Measurements from ENCODE around the gene CASZ1.

CASZ1 gene

DNA sequence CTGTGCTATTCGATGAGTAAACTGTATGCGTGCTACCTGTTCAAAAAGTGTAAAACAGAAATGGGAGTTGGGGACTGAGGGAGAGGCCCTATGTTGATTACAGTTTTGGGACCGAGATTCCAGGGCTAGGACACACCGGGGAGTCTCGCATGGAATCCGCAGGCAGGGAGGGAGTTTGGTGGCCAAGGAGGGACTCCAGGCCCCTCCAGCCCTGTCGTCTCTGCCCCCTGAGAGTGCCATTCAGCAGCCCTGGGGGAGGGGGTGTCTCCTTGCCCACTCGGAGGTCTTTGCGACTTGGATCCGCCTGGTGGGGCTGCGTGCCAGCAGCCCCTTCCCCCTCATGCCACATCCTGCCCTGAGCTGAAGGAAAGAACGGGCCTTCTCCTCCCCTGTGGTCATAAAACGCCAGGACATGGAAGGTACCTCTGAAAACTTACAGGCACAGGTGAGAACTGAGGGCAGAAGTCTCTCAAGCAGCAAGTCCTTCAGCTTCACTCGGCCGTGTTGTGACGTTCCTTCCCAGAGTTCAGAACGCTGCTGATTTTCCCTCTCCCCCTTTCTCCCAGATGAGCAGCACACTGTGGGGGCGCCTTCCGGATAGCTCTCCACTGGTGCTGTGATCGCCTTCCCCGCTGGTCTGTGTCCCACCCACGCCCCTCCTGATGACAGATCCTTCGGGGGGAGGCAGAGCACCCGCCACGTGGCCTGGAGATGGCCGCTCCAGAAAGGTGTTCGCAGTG lies 180.3 kb downstream of the CASZ1 start:
- DNase-seq, result no peak

GRCh38 chr1:10615332-10615731 lies 181.1 kb downstream of the CASZ1 start:
- no peak for DNase-seq

DNA sequence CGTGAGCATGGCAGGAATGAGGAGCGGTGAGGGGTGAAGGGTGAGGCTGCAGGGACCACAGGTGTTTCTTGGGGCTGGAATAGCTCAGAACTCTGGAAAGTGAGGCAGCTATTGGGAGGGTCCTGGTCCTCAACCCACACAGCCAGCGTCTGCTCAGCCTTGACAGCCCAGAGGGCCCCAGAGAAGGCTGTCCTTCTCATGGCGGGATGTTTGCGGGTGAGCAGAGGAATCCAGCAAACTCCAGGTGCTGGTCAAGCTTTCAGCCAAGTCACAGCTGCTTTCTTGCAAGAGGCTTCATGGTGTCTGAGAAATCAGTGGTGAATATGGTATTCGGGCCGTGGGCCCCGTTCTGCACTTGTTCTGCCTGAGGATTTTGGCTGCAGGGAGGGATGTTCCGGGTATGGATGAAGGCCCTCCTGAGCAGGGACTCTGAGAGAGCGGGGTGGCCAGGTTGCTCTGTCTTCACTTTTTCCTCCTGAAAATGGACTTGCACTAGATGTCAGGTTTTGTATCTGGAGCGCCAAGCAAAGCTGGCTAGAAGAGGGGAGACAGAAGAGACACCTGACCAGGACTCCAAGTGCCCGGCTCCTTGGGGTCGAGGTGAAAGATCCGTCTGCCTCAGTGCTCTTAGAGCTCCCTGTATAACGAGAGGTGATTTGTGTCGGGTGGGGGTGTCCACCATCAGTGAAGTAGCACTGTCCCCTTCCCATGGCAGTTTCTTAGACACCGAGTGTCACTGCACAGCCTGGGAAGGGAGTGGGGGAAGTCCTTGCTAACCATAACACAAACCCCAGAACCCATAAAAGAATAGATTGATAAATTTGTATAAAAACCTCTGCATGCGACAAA lies 181.8 kb downstream of the CASZ1 start:
- DNase-seq, result no peak

- no peak for DNase-seq
Measured at GRCh38 chr1:10613861-10614260, 182.6 kb downstream of the CASZ1 start.

- DNase-seq, result no peak
Measured at GRCh38 chr1:10613340-10613739, 183.1 kb downstream of the CASZ1 start.

- no peak for DNase-seq
Measured at GRCh38 chr1:10612436-10613160, 183.8 kb downstream of the CASZ1 start.

- DNase-seq, result no peak
Measured at GRCh38 chr1:10610901-10611600, 185.4 kb downstream of the CASZ1 start.

- DNase-seq, result no peak
Measured at GRCh38 chr1:10608690-10609089, 187.8 kb downstream of the CASZ1 start.

GRCh38 chr1:10607228-10607627 lies 189.2 kb downstream of the CASZ1 start:
- no peak for DNase-seq

GRCh38 chr1:10606064-10606463 lies 190.4 kb downstream of the CASZ1 start:
- DNase-seq, result no peak

DNA sequence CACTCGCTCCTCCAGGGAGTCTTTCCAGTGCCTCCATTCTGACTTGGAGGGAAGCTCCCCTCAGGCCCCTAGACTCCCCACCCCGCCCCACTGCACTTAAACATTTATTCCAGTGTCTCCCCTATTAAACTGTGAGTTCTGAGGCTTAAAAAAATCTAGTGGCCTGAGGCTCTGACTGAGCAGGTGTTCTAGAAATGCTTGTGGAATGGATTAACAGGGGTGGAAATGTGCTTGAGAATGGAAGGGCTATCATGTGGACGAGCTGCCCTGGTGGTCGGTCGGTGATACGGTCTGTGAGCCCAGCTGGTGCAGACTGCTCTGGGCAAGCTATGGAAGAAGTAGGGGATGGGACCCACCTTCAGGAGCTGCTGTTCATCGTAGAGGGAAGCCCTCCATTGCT lies 191.5 kb downstream of the CASZ1 start:
- DNase-seq, result no peak

- no peak for DNase-seq
Measured at GRCh38 chr1:10602936-10603335, 193.5 kb downstream of the CASZ1 start.

DNA sequence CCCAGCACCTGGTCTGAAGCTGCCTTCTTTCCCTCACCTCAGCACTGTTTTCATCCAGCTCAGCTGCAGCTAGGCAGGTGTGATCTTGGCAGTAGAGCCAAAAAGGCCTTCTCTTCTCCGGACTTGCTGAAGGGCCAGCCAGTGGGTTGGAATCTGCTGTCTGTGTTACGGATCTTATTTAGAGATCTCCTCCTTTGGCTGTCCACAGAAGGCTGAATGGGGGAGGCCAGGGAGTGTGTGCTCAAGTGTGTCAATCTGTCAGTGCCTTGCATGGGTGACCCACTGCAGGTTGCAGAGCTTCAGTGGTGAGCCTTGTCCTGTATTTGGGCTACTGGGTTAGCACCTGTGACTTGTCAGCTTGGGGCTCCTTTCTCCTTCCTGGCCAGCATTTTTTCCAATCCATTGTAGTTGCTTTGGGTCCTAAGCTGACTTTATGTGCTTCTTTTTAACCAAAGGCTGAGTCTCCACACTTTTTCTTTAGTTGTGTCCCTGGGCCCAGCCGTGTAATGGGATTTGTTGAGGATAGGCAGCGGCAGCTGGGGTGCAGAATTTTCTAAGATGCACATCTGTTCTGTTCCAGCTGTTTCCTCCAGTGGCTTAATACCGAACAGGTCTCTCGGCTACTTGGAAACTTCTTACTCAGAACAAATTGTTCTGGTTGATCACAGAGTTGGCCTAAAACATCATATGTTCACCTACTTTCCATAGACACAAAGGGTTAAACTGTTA lies 194.9 kb downstream of the CASZ1 start:
- no peak for DNase-seq

DNA sequence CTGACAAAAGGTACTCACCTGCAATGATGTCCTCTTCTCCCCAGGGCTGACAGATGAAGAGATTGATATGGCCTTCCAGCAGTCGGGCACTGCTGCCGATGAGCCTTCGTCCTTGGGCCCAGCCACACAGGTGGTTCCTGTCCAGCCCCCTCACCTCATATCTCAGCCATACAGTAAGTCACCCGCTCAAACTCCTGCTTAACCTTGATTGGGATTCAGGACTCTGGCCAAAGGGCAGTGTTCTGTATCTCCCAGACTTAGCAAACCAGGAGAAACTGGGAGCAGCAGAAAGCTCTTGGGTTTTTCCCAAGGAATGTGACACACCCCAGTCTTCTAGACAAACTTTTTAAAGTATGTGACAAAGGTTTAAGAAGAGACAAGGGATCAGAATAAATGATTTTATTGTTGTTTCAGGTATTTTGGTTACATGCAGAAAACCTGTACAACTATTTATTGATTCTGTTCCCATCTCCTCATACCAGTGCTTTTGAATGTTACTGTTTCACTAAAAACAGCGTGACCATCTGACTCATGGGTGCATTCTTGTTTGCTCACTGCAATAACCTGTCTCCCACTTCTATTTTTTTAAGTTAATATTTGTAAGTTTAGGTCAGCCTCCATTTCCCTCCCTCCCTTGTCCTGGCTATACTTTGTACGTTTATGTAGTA lies 197.1 kb downstream of the CASZ1 start:
- DNase-seq, result no peak

GRCh38 chr1:10598389-10598702 lies 198.1 kb downstream of the CASZ1 start:
- DNase-seq, result no peak

DNA sequence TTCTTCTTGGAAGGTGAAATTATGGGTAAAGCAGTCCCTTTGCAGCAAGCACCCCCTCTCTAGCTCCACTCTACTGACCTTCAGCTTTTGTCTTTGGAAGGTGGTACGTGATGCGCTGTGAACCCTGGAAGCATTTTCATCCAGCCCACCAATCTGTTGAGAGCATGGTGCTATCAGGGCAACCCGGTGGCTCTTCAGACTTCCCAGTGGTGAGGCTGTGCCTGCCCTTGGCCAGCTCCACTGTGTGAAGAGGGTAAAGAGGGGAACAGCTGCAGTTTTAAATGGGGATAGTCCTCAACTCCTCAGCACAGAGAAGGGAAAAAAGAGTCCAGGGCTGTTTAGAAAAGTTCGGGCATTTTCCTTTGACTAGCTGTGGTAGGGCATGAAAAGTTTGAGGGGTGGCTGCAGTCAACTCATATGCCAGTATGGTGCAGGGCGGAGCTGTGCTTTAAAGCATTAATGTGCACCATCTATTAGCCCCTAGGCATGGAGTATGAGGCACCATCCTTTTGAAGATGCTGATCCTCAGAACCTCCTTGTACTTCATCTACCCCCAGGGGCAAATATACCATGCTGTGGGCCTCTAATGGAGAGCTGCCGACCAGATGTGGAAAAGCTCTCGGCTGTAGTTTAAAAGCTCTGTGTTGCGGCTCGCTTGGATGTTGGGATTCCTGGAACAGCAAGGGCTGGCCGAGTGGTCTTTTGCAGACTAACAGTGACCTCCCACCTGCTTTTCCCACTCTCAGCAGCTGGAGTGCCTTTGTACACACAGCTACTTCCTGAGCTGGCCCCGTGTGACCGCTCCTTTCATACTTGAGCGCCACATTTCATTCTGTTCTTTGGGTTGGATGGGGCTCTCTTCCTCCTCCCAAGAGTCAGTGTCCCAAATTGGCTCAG lies 198.7 kb downstream of the CASZ1 start:
- DNase-seq, result no peak

DNA sequence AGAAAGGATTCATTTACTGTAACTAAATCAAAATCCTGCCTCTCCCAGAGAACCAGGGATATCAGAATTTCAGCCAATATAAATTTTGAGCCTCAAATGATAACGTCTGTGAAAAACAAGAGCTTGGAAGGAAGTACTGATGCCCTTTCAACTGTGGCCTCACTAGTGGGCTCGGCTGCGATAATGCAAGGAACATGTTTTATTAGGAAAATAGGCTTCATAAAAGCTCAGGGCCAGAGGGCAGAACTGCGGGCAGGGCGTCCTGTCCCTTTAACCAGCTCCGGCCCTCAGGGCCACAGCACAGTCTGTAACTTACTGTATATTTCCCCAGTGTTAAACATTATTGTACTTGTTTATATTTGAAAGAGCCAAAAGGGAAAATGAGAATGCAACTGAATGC lies 199.7 kb downstream of the CASZ1 start:
- DNase-seq, result no peak

- no peak for DNase-seq
Measured at GRCh38 chr1:10594595-10595223, 201.7 kb downstream of the CASZ1 start.

DNA sequence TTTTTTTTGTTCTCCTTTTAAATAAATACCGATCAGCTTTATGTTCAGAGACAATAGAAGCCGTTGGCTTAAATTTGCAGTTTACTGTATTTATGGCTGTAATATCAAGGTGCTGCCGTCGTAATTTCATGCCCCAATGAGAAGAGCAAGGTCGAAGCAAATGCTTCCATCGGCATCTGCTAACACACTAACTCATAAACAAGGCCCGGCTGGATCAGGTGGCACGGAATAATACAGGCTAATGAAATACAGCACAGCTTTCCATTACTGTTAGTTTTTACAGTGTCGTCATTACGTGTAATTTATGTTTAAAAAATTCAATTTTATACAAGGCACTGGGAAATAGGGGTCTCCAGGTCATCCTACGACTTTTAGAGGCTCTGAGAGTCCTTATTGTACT lies 202.7 kb downstream of the CASZ1 start:
- no peak for DNase-seq

- DNase-seq, result no peak
Measured at GRCh38 chr1:10592373-10592772, 204.1 kb downstream of the CASZ1 start.

All from CD4-positive, alpha-beta T cell treated with Interleukin-4 for 1 hour (primary cell).